ENCODE data around the gene NRP1.
A peak's percentile ranks its signal among the peaks of the same experiment; 100 is the strongest.

Gene NRP1

GRCh38 chr10:33201056-33201780, 133.2 kb downstream of the NRP1 start:
- no peaks in the 10 kb centered on the region for H3K36me3 ChIP-seq (ENCODE audit: control insufficient read depth, insufficient read depth, low read length)
- DNase-seq (ENCODE audit: low read depth, low spot score) = no peak
- no peak overlapping the region for H3K4me3 ChIP-seq (ENCODE audit: low read length)
- no peaks in the 10 kb centered on the region for H3K4me1 ChIP-seq (ENCODE audit: control insufficient read depth, insufficient read depth, low read length)
- no peaks in the 10 kb centered on the region for H3K9me3 ChIP-seq (ENCODE audit: control insufficient read depth, insufficient read depth, low read length)
- H3K27ac ChIP-seq (ENCODE audit: low read length) = no peak overlapping the region
- WGBS (ENCODE audit: insufficient coverage, insufficient read length) = no CpG with 5 or more reads among the region's 4 CpGs
- no peaks in the 10 kb centered on the region for H3K27me3 ChIP-seq (ENCODE audit: control insufficient read depth, insufficient read depth, low read length)

- no CpG with 5 or more reads among the region's 5 CpGs for WGBS (ENCODE audit: insufficient coverage, insufficient read length)
- H3K4me1 ChIP-seq (ENCODE audit: control insufficient read depth, insufficient read depth, low read length) = no peaks in the 10 kb centered on the region
These were observed 134.7 kb downstream of the NRP1 start for GRCh38 chr10:33199731-33200232.

GRCh38 chr10:33198610-33199009, 135.9 kb downstream of the NRP1 start:
- Histone ChIP-seq H3K9me3 (ENCODE audit: control insufficient read depth, insufficient read depth, low read length) (no peaks in the 10 kb centered on the region), H3K4me1 (ENCODE audit: control insufficient read depth, insufficient read depth, low read length) (no peaks in the 10 kb centered on the region), H3K27me3 (ENCODE audit: control insufficient read depth, insufficient read depth, low read length) (no peaks in the 10 kb centered on the region), H3K27ac (ENCODE audit: low read length) (no peak overlapping the region), H3K4me3 (ENCODE audit: low read length) (no peak overlapping the region), H3K36me3 (ENCODE audit: control insufficient read depth, insufficient read depth, low read length) (no peaks in the 10 kb centered on the region)
- no peak for DNase-seq (ENCODE audit: low read depth, low spot score)
- WGBS (ENCODE audit: insufficient coverage, insufficient read length) = no CpG with 5 or more reads among the region's 2 CpGs

More at GRCh38 chr10:33199731-33200232, 134.7 kb downstream of the NRP1 start:
- Histone ChIP-seq H3K27ac (ENCODE audit: low read length) (no peak overlapping the region), H3K9me3 (ENCODE audit: control insufficient read depth, insufficient read depth, low read length) (no peaks in the 10 kb centered on the region), H3K36me3 (ENCODE audit: control insufficient read depth, insufficient read depth, low read length) (no peaks in the 10 kb centered on the region), H3K27me3 (ENCODE audit: control insufficient read depth, insufficient read depth, low read length) (no peaks in the 10 kb centered on the region), H3K4me3 (ENCODE audit: low read length) (no peak overlapping the region)
- no peak for DNase-seq (ENCODE audit: low read depth, low spot score)

GRCh38 chr10:33196710-33197491, 137.6 kb downstream of the NRP1 start:
- Histone ChIP-seq H3K36me3 (ENCODE audit: control insufficient read depth, insufficient read depth, low read length) (no peaks in the 10 kb centered on the region), H3K27me3 (ENCODE audit: control insufficient read depth, insufficient read depth, low read length) (no peaks in the 10 kb centered on the region), H3K4me3 (ENCODE audit: low read length) (no peak overlapping the region), H3K9me3 (ENCODE audit: control insufficient read depth, insufficient read depth, low read length) (no peaks in the 10 kb centered on the region), H3K27ac (ENCODE audit: low read length) (no peak overlapping the region), H3K4me1 (ENCODE audit: control insufficient read depth, insufficient read depth, low read length) (no peaks in the 10 kb centered on the region)
- no CpG with 5 or more reads among the region's 16 CpGs for WGBS (ENCODE audit: insufficient coverage, insufficient read length)
- DNase-seq (ENCODE audit: low read depth, low spot score) = no peak

- no peak for DNase-seq (ENCODE audit: low read depth, low spot score)
- H3K4me1 ChIP-seq (ENCODE audit: control insufficient read depth, insufficient read depth, low read length) = no peaks in the 10 kb centered on the region
- no peaks in the 10 kb centered on the region for H3K36me3 ChIP-seq (ENCODE audit: control insufficient read depth, insufficient read depth, low read length)
- no peak overlapping the region for H3K4me3 ChIP-seq (ENCODE audit: low read length)
- H3K9me3 ChIP-seq (ENCODE audit: control insufficient read depth, insufficient read depth, low read length) = no peaks in the 10 kb centered on the region
- no peaks in the 10 kb centered on the region for H3K27me3 ChIP-seq (ENCODE audit: control insufficient read depth, insufficient read depth, low read length)
- no peak overlapping the region for H3K27ac ChIP-seq (ENCODE audit: low read length)
- WGBS (ENCODE audit: insufficient coverage, insufficient read length) = no CpG with 5 or more reads among the region's 3 CpGs
These were observed 138.1 kb downstream of the NRP1 start for GRCh38 chr10:33196377-33196706.

GRCh38 chr10:33195608-33196376, 138.7 kb downstream of the NRP1 start:
- H3K9me3 ChIP-seq (ENCODE audit: control insufficient read depth, insufficient read depth, low read length) = no peaks in the 10 kb centered on the region
- no peaks in the 10 kb centered on the region for H3K36me3 ChIP-seq (ENCODE audit: control insufficient read depth, insufficient read depth, low read length)
- H3K27ac ChIP-seq (ENCODE audit: low read length) = no peak overlapping the region
- DNase-seq (ENCODE audit: low read depth, low spot score) = no peak
- WGBS (ENCODE audit: insufficient coverage, insufficient read length) = no CpG with 5 or more reads among the region's 8 CpGs
- no peaks in the 10 kb centered on the region for H3K4me1 ChIP-seq (ENCODE audit: control insufficient read depth, insufficient read depth, low read length)
- no peak overlapping the region for H3K4me3 ChIP-seq (ENCODE audit: low read length)
- H3K27me3 ChIP-seq (ENCODE audit: control insufficient read depth, insufficient read depth, low read length) = no peaks in the 10 kb centered on the region

- Histone ChIP-seq H3K9me3 (ENCODE audit: control insufficient read depth, insufficient read depth, low read length) (no peaks in the 10 kb centered on the region), H3K36me3 (ENCODE audit: control insufficient read depth, insufficient read depth, low read length) (no peaks in the 10 kb centered on the region), H3K4me1 (ENCODE audit: control insufficient read depth, insufficient read depth, low read length) (no peaks in the 10 kb centered on the region), H3K4me3 (ENCODE audit: low read length) (no peak overlapping the region), H3K27me3 (ENCODE audit: control insufficient read depth, insufficient read depth, low read length) (no peaks in the 10 kb centered on the region), H3K27ac (ENCODE audit: low read length) (no peak overlapping the region)
- no CpG with 5 or more reads among the region's 6 CpGs for WGBS (ENCODE audit: insufficient coverage, insufficient read length)
- no peak for DNase-seq (ENCODE audit: low read depth, low spot score)
These were observed 140.6 kb downstream of the NRP1 start for GRCh38 chr10:33193701-33194521.

GRCh38 chr10:33193057-33193700, 141.3 kb downstream of the NRP1 start:
- Histone ChIP-seq H3K4me1 (ENCODE audit: control insufficient read depth, insufficient read depth, low read length) (no peaks in the 10 kb centered on the region), H3K9me3 (ENCODE audit: control insufficient read depth, insufficient read depth, low read length) (no peaks in the 10 kb centered on the region), H3K27me3 (ENCODE audit: control insufficient read depth, insufficient read depth, low read length) (no peaks in the 10 kb centered on the region), H3K27ac (ENCODE audit: low read length) (no peak overlapping the region), H3K36me3 (ENCODE audit: control insufficient read depth, insufficient read depth, low read length) (no peaks in the 10 kb centered on the region), H3K4me3 (ENCODE audit: low read length) (no peak overlapping the region)
- DNase-seq (ENCODE audit: low read depth, low spot score) = peak; percentile 48
- no CpG with 5 or more reads among the region's 12 CpGs for WGBS (ENCODE audit: insufficient coverage, insufficient read length)

GRCh38 chr10:33192190-33192589, 142.3 kb downstream of the NRP1 start:
- no peaks in the 10 kb centered on the region for H3K27me3 ChIP-seq (ENCODE audit: control insufficient read depth, insufficient read depth, low read length)
- whole genome bisulfite sequencing (ENCODE audit: insufficient coverage, insufficient read length) = no CpG with 5 or more reads among the region's 5 CpGs
- DNase-seq (ENCODE audit: low read depth, low spot score) = no peak
- H3K9me3 ChIP-seq (ENCODE audit: control insufficient read depth, insufficient read depth, low read length) = no peaks in the 10 kb centered on the region
- no peak overlapping the region for H3K27ac ChIP-seq (ENCODE audit: low read length)
- H3K4me1 ChIP-seq (ENCODE audit: control insufficient read depth, insufficient read depth, low read length) = peaks cover 5% of the 10 kb centered on the region; the same call in 1 of the 2 replicates
- no peak overlapping the region for H3K4me3 ChIP-seq (ENCODE audit: low read length)
- H3K36me3 ChIP-seq (ENCODE audit: control insufficient read depth, insufficient read depth, low read length) = no peaks in the 10 kb centered on the region
